Measurements from ENCODE around the gene FGFRL1. TPM values are rescaled to one million over a fixed set of nuclear protein-coding genes. Genes with fewer than 3 reads are reported as not detected.

The FGFRL1 gene
- total and polyA plus RNA-seq, 3 donors from 2014 or later: 13.7 to 25.6 (median 14.4) TPM

DNA sequence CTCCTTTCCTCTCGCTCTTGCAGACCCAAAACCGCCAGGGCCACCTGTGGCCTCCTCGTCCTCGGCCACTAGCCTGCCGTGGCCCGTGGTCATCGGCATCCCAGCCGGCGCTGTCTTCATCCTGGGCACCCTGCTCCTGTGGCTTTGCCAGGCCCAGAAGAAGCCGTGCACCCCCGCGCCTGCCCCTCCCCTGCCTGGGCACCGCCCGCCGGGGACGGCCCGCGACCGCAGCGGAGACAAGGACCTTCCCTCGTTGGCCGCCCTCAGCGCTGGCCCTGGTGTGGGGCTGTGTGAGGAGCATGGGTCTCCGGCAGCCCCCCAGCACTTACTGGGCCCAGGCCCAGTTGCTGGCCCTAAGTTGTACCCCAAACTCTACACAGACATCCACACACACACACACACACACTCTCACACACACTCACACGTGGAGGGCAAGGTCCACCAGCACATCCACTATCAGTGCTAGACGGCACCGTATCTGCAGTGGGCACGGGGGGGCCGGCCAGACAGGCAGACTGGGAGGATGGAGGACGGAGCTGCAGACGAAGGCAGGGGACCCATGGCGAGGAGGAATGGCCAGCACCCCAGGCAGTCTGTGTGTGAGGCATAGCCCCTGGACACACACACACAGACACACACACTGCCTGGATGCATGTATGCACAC lies 13.6 kb downstream of the FGFRL1 start:
- DNase-seq: no peak
- intact Hi-C loops (cut with DNase I; ENCODE audit: low total_unique reads): no loop called here
- Histone ChIP-seq H3K4me1 (no peaks in the 10 kb centered on the region), H3K4me3 (no peak overlapping the region), H3K27ac (no peak overlapping the region), H3K36me3 (ENCODE audit: low read depth, missing control alignments) (no peaks in the 10 kb centered on the region), H3K9me3 (no peaks in the 10 kb centered on the region), H3K27me3 (no peaks in the 10 kb centered on the region)
- TF ChIP-seq, protein P1, sequence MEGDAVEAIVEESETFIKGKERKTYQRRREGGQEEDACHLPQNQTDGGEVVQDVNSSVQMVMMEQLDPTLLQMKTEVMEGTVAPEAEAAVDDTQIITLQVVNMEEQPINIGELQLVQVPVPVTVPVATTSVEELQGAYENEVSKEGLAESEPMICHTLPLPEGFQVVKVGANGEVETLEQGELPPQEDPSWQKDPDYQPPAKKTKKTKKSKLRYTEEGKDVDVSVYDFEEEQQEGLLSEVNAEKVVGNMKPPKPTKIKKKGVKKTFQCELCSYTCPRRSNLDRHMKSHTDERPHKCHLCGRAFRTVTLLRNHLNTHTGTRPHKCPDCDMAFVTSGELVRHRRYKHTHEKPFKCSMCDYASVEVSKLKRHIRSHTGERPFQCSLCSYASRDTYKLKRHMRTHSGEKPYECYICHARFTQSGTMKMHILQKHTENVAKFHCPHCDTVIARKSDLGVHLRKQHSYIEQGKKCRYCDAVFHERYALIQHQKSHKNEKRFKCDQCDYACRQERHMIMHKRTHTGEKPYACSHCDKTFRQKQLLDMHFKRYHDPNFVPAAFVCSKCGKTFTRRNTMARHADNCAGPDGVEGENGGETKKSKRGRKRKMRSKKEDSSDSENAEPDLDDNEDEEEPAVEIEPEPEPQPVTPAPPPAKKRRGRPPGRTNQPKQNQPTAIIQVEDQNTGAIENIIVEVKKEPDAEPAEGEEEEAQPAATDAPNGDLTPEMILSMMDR (IDR thresholded peaks at IDR 0.05): no peak
- no peak for TF ChIP-seq POLR2A (IDR thresholded peaks at IDR 0.05)
- WGBS, 2 donors: 88 to 96% methylated on average over 15 to 30 of the region's 32 CpGs

DNA sequence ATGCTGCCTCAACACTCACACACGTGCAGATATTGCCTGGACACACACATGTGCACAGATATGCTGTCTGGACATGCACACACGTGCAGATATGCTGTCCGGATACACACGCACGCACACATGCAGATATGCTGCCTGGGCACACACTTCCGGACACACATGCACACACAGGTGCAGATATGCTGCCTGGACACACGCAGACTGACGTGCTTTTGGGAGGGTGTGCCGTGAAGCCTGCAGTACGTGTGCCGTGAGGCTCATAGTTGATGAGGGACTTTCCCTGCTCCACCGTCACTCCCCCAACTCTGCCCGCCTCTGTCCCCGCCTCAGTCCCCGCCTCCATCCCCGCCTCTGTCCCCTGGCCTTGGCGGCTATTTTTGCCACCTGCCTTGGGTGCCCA lies 14.7 kb downstream of the FGFRL1 start:
- Histone ChIP-seq H3K27me3 (no peaks in the 10 kb centered on the region), H3K27ac (no peak overlapping the region), H3K4me1 (no peaks in the 10 kb centered on the region), H3K4me3 (no peak overlapping the region), H3K9me3 (no peaks in the 10 kb centered on the region), H3K36me3 (ENCODE audit: low read depth, missing control alignments) (no peaks in the 10 kb centered on the region)
- TF ChIP-seq, protein P1 (IDR thresholded peaks at IDR 0.05): no peak
- TF ChIP-seq POLR2A (IDR thresholded peaks at IDR 0.05): no peak
- DNase-seq: no peak
- 58 to 71% methylated on average over 17 of the region's 17 CpGs for WGBS, 2 donors
- intact Hi-C loops (cut with DNase I; ENCODE audit: low total_unique reads): no loop called here

DNA sequence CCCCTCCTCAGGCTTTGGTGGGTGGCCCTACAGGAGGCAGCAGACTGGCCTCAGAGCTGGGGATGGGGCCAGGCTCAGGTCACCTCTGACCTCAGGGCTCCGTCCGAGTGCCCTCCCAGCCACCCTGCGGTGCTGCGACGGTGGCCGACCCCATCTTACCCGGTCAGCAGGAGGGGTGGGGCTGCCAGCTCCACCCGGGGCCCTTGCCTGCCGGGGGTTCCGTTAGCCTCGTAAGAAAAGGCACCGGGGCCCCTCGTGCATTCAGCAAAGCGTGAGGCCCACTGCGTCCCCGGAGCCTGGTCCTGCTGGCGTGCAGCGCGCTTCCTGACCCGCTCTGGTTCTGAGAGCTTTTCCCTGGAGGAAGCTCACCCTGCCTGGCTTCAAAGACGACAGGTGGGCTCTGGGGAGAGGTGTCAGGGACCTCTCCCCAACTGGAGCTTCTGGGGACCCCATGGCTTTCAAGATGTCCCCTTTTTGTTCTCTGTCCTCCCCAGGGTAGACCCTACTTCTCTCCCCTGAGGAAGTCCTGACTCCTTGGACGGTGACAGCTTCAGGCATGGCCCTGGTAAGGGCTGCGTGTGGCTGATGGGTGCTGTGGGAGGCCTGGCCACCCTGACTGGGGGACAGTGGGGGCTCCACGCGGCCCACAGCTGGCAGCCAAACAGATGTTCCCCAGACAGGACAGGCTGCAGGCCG lies 15.9 kb downstream of the FGFRL1 start:
- WGBS, 2 donors: 80 to 84% methylated on average over 5 to 25 of the region's 26 CpGs
- H3K4me1 ChIP-seq: no peaks in the 10 kb centered on the region
- H3K27me3 ChIP-seq: no peaks in the 10 kb centered on the region
- intact Hi-C loops (cut with DNase I; ENCODE audit: low total_unique reads): no loop called here
- no peak overlapping the region for H3K4me3 ChIP-seq
- H3K36me3 ChIP-seq (ENCODE audit: low read depth, missing control alignments): no peaks in the 10 kb centered on the region
- no peak overlapping the region for H3K27ac ChIP-seq
- TF ChIP-seq, protein P1 (IDR thresholded peaks at IDR 0.05): no peak
- no peak for TF ChIP-seq POLR2A (IDR thresholded peaks at IDR 0.05)
- DNase-seq: no peak
- H3K9me3 ChIP-seq: no peaks in the 10 kb centered on the region

DNA sequence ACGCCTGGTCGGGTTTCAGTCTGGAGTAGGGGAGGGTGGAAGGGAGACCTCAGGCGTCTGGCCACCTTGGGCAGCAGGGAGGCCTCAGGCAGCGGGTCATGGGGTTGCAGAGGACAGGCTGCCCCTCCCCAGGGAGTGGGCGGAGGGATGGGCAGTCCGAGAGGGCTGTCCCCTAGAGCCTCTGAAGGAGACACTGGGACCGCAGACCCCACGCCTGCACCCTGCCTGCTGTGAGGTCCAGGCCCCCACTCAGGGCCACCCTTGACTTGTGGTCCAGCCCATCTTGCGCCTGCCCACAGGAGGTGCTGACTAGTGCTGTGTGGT lies 16.5 kb downstream of the FGFRL1 start:
- H3K27ac ChIP-seq: no peak overlapping the region
- no peaks in the 10 kb centered on the region for H3K9me3 ChIP-seq
- no peaks in the 10 kb centered on the region for H3K27me3 ChIP-seq
- no peak overlapping the region for H3K4me3 ChIP-seq
- TF ChIP-seq POLR2A (IDR thresholded peaks at IDR 0.05): no peak
- TF ChIP-seq, protein P1 (IDR thresholded peaks at IDR 0.05): no peak
- no peaks in the 10 kb centered on the region for H3K4me1 ChIP-seq
- H3K36me3 ChIP-seq (ENCODE audit: low read depth, missing control alignments): no peaks in the 10 kb centered on the region
- intact Hi-C loops (cut with DNase I; ENCODE audit: low total_unique reads): no loop called here
- WGBS, 2 donors: 75 to 85% methylated on average over 4 to 9 of the region's 9 CpGs
- no peak for DNase-seq

Measured in testis (tissue), 3 donors.